ENCODE data around the gene USP7. TPM values are rescaled to one million over a fixed set of nuclear protein-coding genes. Genes with fewer than 3 reads are reported as not detected.
A peak's percentile ranks its signal among the peaks of the same experiment; 100 is the strongest.

The USP7 gene
- total and polyA plus RNA-seq, 10 of the 15 experiments (the other 5 are each of a cell fraction or from before 2014, with no cell fraction given), result 16.2 to 133 (median 60.5) TPM

- TF ChIP-seq PAX8 (IDR thresholded peaks at IDR 0.05), result no peak
- TF ChIP-seq ATF3 (IDR thresholded peaks at IDR 0.05; ENCODE audit: borderline replicate concordance, extremely low read depth, low read depth, low read length), result no peak
- TF ChIP-seq IKZF2 (IDR thresholded peaks at IDR 0.05), result no peak
- TF ChIP-seq YY1 (IDR thresholded peaks at IDR 0.05; ENCODE audit: low read depth, low read length), result peak; percentile 95
- no peak for TF ChIP-seq JUNB (IDR thresholded peaks at IDR 0.05)
- TF ChIP-seq LARP7 (IDR thresholded peaks at IDR 0.05), result peak; percentile 63
- no peak; the same call in 1 of the 2 replicates for TF ChIP-seq RUNX3 (IDR thresholded peaks at IDR 0.05; ENCODE audit: low read length)
- TF ChIP-seq CREM (IDR thresholded peaks at IDR 0.05; ENCODE audit: low read depth), result 0 out of 2 replicates have a peak, but pooled peaks have one; percentile 26
- TF ChIP-seq NKRF (conservative IDR thresholded peaks at IDR 0.05), result no peak
- no peak for TF ChIP-seq CEBPB (IDR thresholded peaks at IDR 0.05; ENCODE audit: borderline replicate concordance in 1 of 2, low read depth in 2 of 2, low read length in 2 of 2)
- no peak for TF ChIP-seq ZNF592 (IDR thresholded peaks at IDR 0.05)
- TF ChIP-seq SP1 (IDR thresholded peaks at IDR 0.05; ENCODE audit: low read depth, low read length), result peak; percentile 34
- TF ChIP-seq NR2C1 (IDR thresholded peaks at IDR 0.05), result no peak
- no peak for TF ChIP-seq HCFC1 (IDR thresholded peaks at IDR 0.05; ENCODE audit: low read length)
- no peak for TF ChIP-seq JUND (IDR thresholded peaks at IDR 0.05; ENCODE audit: low read depth, low read length)
- no peak for TF ChIP-seq MEF2A (IDR thresholded peaks at IDR 0.05; ENCODE audit: insufficient read depth, low read depth, low read length)
- no peak for TF ChIP-seq CBX3 (IDR thresholded peaks at IDR 0.05; ENCODE audit: borderline replicate concordance, low read depth)
- TF ChIP-seq HDAC2 (IDR thresholded peaks at IDR 0.05), result no peak
- no peak for TF ChIP-seq PBX3 (IDR thresholded peaks at IDR 0.05; ENCODE audit: insufficient replicate concordance, low read depth, low read length)
- TF ChIP-seq SMAD1 (IDR thresholded peaks at IDR 0.05; ENCODE audit: low read depth, partially characterized antibody), result no peak
- no peak for TF ChIP-seq IRF5 (IDR thresholded peaks at IDR 0.05; ENCODE audit: borderline replicate concordance)
Observed at GRCh38 chr16:8963821-8964441, at the start of gene USP7 (continued).

Data from GM12878 (cell line).